Measurements from ENCODE around the gene MERTK. TPM values are rescaled to one million over a fixed set of nuclear protein-coding genes. Genes with fewer than 3 reads are reported as not detected.

The MERTK gene
- total and polyA plus RNA-seq, 9 donors = 3.2 to 6.3 (median 4.6) TPM

- Histone ChIP-seq H3K36me3 (ENCODE audit: control insufficient read depth, insufficient read depth, low read length) (no peaks in the 10 kb centered on the region), H3K27ac (ENCODE audit: low read length) (no peak overlapping the region), H3K4me1 (ENCODE audit: control insufficient read depth, insufficient read depth, low read length) (no peaks in the 10 kb centered on the region), H3K9me3 (replicated peaks; ENCODE audit: control insufficient read depth, low read depth, low read length) (no peaks in the 10 kb centered on the region), H3K4me3 (ENCODE audit: low read length) (no peak overlapping the region), H3K27me3 (ENCODE audit: control insufficient read depth, insufficient read depth, low read length) (no peaks in the 10 kb centered on the region)
- DNase-seq = no peak
- WGBS (ENCODE audit: insufficient coverage) = 77% methylated on average over 4 of the region's 5 CpGs
Observed at GRCh38 chr2:111944531-111945210, 46.3 kb downstream of the MERTK start.

GRCh38 chr2:111945444-111946293, 47.3 kb downstream of the MERTK start:
- H3K36me3 ChIP-seq (ENCODE audit: control insufficient read depth, insufficient read depth, low read length) = no peaks in the 10 kb centered on the region
- no CpG with 5 or more reads among the region's 2 CpGs for WGBS (ENCODE audit: insufficient coverage)
- no peaks in the 10 kb centered on the region for H3K4me1 ChIP-seq (ENCODE audit: control insufficient read depth, insufficient read depth, low read length)
- H3K27ac ChIP-seq (ENCODE audit: low read length) = no peak overlapping the region
- DNase-seq = no peak
- H3K27me3 ChIP-seq (ENCODE audit: control insufficient read depth, insufficient read depth, low read length) = no peaks in the 10 kb centered on the region
- no peak overlapping the region for H3K4me3 ChIP-seq (ENCODE audit: low read length)
- H3K9me3 ChIP-seq (replicated peaks; ENCODE audit: control insufficient read depth, low read depth, low read length) = no peaks in the 10 kb centered on the region

- 80% methylated on average over 3 of the region's 9 CpGs for WGBS (ENCODE audit: insufficient coverage)
- no peaks in the 10 kb centered on the region for H3K9me3 ChIP-seq (replicated peaks; ENCODE audit: control insufficient read depth, low read depth, low read length)
Observed at GRCh38 chr2:111946294-111947114, 48.1 kb downstream of the MERTK start.

GRCh38 chr2:111947219-111947618, 48.8 kb downstream of the MERTK start:
- H3K4me1 ChIP-seq (ENCODE audit: control insufficient read depth, insufficient read depth, low read length) = no peaks in the 10 kb centered on the region
- no peaks in the 10 kb centered on the region for H3K27me3 ChIP-seq (ENCODE audit: control insufficient read depth, insufficient read depth, low read length)
- no peak for DNase-seq
- no peak overlapping the region for H3K27ac ChIP-seq (ENCODE audit: low read length)
- no peak overlapping the region for H3K4me3 ChIP-seq (ENCODE audit: low read length)
- WGBS (ENCODE audit: insufficient coverage) = 79% methylated on average over 11 of the region's 11 CpGs
- H3K9me3 ChIP-seq (replicated peaks; ENCODE audit: control insufficient read depth, low read depth, low read length) = no peaks in the 10 kb centered on the region
- no peaks in the 10 kb centered on the region for H3K36me3 ChIP-seq (ENCODE audit: control insufficient read depth, insufficient read depth, low read length)

More at GRCh38 chr2:111946294-111947114, 48.1 kb downstream of the MERTK start:
- Histone ChIP-seq H3K4me3 (ENCODE audit: low read length) (no peak overlapping the region), H3K4me1 (ENCODE audit: control insufficient read depth, insufficient read depth, low read length) (no peaks in the 10 kb centered on the region), H3K27ac (ENCODE audit: low read length) (no peak overlapping the region), H3K27me3 (ENCODE audit: control insufficient read depth, insufficient read depth, low read length) (no peaks in the 10 kb centered on the region), H3K36me3 (ENCODE audit: control insufficient read depth, insufficient read depth, low read length) (no peaks in the 10 kb centered on the region)
- peak; percentile 71 for DNase-seq

- WGBS (ENCODE audit: insufficient coverage) = 95% methylated on average over 4 of the region's 4 CpGs
- H3K36me3 ChIP-seq (ENCODE audit: control insufficient read depth, insufficient read depth, low read length) = no peaks in the 10 kb centered on the region
Observed at GRCh38 chr2:111948832-111949231, 50.4 kb downstream of the MERTK start.

GRCh38 chr2:111950236-111950635, 51.8 kb downstream of the MERTK start:
- Histone ChIP-seq H3K27ac (ENCODE audit: low read length) (no peak overlapping the region), H3K4me3 (ENCODE audit: low read length) (no peak overlapping the region), H3K36me3 (ENCODE audit: control insufficient read depth, insufficient read depth, low read length) (no peaks in the 10 kb centered on the region), H3K4me1 (ENCODE audit: control insufficient read depth, insufficient read depth, low read length) (no peaks in the 10 kb centered on the region), H3K9me3 (replicated peaks; ENCODE audit: control insufficient read depth, low read depth, low read length) (no peaks in the 10 kb centered on the region), H3K27me3 (ENCODE audit: control insufficient read depth, insufficient read depth, low read length) (no peaks in the 10 kb centered on the region)
- DNase-seq = peak; percentile 54
- WGBS (ENCODE audit: insufficient coverage) = no CpG with 5 or more reads among the region's 1 CpG

More at GRCh38 chr2:111948832-111949231, 50.4 kb downstream of the MERTK start:
- Histone ChIP-seq H3K4me3 (ENCODE audit: low read length) (no peak overlapping the region), H3K4me1 (ENCODE audit: control insufficient read depth, insufficient read depth, low read length) (no peaks in the 10 kb centered on the region), H3K27me3 (ENCODE audit: control insufficient read depth, insufficient read depth, low read length) (no peaks in the 10 kb centered on the region), H3K27ac (ENCODE audit: low read length) (no peak overlapping the region), H3K9me3 (replicated peaks; ENCODE audit: control insufficient read depth, low read depth, low read length) (no peaks in the 10 kb centered on the region)
- DNase-seq = no peak

GRCh38 chr2:111951486-111951885, 53.1 kb downstream of the MERTK start:
- H3K27ac ChIP-seq (ENCODE audit: low read length) = no peak overlapping the region
- DNase-seq = no peak
- no peaks in the 10 kb centered on the region for H3K27me3 ChIP-seq (ENCODE audit: control insufficient read depth, insufficient read depth, low read length)
- H3K4me3 ChIP-seq (ENCODE audit: low read length) = no peak overlapping the region
- no peaks in the 10 kb centered on the region for H3K4me1 ChIP-seq (ENCODE audit: control insufficient read depth, insufficient read depth, low read length)
- H3K36me3 ChIP-seq (ENCODE audit: control insufficient read depth, insufficient read depth, low read length) = no peaks in the 10 kb centered on the region
- no CpG with 5 or more reads among the region's 2 CpGs for WGBS (ENCODE audit: insufficient coverage)
- H3K9me3 ChIP-seq (replicated peaks; ENCODE audit: control insufficient read depth, low read depth, low read length) = no peaks in the 10 kb centered on the region

- H3K4me3 ChIP-seq (ENCODE audit: low read length) = no peak overlapping the region
- H3K36me3 ChIP-seq (ENCODE audit: control insufficient read depth, insufficient read depth, low read length) = no peaks in the 10 kb centered on the region
- no peaks in the 10 kb centered on the region for H3K4me1 ChIP-seq (ENCODE audit: control insufficient read depth, insufficient read depth, low read length)
- WGBS (ENCODE audit: insufficient coverage) = 100% methylated on average over 1 of the region's 6 CpGs
- H3K9me3 ChIP-seq (replicated peaks; ENCODE audit: control insufficient read depth, low read depth, low read length) = no peaks in the 10 kb centered on the region
- no peak for DNase-seq
- H3K27ac ChIP-seq (ENCODE audit: low read length) = no peak overlapping the region
- H3K27me3 ChIP-seq (ENCODE audit: control insufficient read depth, insufficient read depth, low read length) = no peaks in the 10 kb centered on the region
Observed at GRCh38 chr2:111952871-111953452, 54.6 kb downstream of the MERTK start.

GRCh38 chr2:111954602-111955332, 56.4 kb downstream of the MERTK start:
- Histone ChIP-seq H3K4me1 (ENCODE audit: control insufficient read depth, insufficient read depth, low read length) (no peaks in the 10 kb centered on the region), H3K36me3 (ENCODE audit: control insufficient read depth, insufficient read depth, low read length) (no peaks in the 10 kb centered on the region), H3K27me3 (ENCODE audit: control insufficient read depth, insufficient read depth, low read length) (no peaks in the 10 kb centered on the region), H3K27ac (ENCODE audit: low read length) (no peak overlapping the region), H3K4me3 (ENCODE audit: low read length) (no peak overlapping the region), H3K9me3 (replicated peaks; ENCODE audit: control insufficient read depth, low read depth, low read length) (no peaks in the 10 kb centered on the region)
- no peak for DNase-seq
- 38% methylated on average over 3 of the region's 6 CpGs for WGBS (ENCODE audit: insufficient coverage)
